Measurements from ENCODE around the gene PMP22. TPM values are rescaled to one million over a fixed set of nuclear protein-coding genes. Genes with fewer than 3 reads are reported as not detected.
"Not testable (repeated sequence)": the region's sequence is repeated elsewhere in the genome, so short reads cannot be mapped to it uniquely, and the experiment has no call there.

Gene PMP22
- total RNA-seq, 1 experiment from 2014 or later, result 27.4 TPM

GRCh38 chr17:15255713-15256454 is 9.2 kb downstream of the PMP22 start:
- DNase-seq (ENCODE audit: low spot score), result no peak

GRCh38 chr17:15250135-15250860 is 14.8 kb downstream of the PMP22 start:
- no peak for DNase-seq (ENCODE audit: low spot score)

DNA sequence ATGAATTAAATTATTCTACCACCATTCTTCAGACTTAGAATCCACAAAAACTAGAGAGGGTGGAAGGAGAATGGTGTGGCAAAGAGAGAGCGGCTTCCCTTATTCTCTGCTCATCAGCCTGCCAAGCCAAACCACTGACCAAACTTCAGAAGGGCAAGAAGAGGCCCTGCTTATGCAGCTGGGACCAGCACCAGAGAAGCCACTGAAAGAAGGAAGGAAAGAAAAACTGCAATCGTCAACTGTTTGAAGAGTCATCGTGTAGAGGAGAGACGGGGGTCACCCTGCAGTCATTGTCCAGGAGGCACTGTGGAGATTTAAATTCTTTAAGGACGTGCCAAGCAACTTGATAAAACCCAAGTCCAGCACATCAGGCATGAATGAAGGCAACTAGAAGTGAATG is 15.6 kb downstream of the PMP22 start:
- no peak for DNase-seq (ENCODE audit: low spot score)

DNA sequence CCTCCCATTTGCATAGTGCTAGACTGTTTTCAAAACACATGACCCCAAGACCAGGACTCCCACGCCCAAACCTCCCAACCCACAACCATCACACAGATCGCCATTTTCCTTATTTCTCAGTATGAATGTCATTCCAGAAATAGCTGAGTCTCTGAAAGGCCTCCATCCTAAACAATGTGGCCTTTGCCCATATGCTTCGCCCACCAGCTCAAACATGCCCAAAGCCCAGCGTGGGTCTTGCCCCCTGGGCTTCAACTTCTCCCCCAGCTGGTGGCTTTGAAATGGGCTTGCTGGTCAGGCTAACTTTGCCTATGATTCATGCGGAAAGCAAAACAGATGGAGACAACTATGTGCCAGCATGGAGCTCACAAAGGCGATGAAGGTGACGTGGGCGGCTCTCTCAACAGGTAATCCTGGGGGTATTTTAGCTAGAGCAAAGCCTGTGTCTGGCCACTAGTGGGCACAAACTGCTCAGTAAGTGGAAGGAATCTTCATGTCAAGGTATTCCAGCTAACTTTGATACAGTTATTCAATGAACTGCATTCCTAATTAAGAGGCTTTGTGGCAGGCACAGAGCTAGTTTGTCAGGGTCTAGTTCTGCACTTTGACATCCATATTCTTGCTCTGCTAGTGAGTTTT is 17.1 kb downstream of the PMP22 start:
- no peak for DNase-seq (ENCODE audit: low spot score)

DNA sequence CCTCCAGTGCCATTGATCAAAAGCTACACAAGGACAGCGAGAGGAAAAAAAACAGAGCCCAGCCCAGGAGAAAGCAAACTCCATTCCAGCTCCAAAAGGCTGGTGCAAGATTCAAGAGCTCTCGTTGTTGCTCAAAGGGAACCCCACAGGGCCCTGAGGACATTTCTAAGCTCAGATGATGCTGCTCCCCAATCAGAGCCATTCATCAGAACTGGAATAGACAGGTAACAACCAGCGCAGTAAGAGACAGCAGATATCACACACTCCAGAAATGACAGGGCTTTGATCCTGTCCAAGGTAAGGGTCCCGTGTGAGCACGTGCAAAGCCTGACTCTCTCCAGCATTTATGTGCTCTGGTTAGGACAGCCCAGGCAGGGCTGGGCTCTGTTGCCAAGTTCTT is 20.1 kb downstream of the PMP22 start:
- DNase-seq (ENCODE audit: low spot score), result no peak

- no peak for DNase-seq (ENCODE audit: low spot score)
Observed at GRCh38 chr17:15240644-15241043, 24.5 kb downstream of the PMP22 start.

- DNase-seq (ENCODE audit: low spot score), result no peak
Observed at GRCh38 chr17:15239491-15239890, 25.6 kb downstream of the PMP22 start.

GRCh38 chr17:15238676-15239422 is 26.3 kb downstream of the PMP22 start:
- DNase-seq (ENCODE audit: low spot score), result no peak

GRCh38 chr17:15238057-15238456 is 27.1 kb downstream of the PMP22 start:
- no peak for DNase-seq (ENCODE audit: low spot score)

DNA sequence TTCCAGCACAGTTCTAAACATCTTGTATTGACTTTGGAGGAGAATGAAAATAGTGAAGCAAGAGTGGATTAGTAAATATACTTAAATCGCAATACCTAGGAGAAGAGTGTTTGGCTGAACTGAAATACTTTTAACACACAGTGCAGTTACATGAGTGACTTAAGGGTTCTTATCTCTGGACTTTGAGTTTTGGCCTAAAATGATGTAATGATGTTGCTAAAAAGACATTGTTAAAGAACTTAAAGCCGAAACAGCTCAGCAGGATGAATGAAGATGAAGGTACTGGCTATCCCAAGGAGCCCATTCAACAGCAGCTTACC is 28.1 kb downstream of the PMP22 start:
- DNase-seq (ENCODE audit: low spot score), result no peak

DNA sequence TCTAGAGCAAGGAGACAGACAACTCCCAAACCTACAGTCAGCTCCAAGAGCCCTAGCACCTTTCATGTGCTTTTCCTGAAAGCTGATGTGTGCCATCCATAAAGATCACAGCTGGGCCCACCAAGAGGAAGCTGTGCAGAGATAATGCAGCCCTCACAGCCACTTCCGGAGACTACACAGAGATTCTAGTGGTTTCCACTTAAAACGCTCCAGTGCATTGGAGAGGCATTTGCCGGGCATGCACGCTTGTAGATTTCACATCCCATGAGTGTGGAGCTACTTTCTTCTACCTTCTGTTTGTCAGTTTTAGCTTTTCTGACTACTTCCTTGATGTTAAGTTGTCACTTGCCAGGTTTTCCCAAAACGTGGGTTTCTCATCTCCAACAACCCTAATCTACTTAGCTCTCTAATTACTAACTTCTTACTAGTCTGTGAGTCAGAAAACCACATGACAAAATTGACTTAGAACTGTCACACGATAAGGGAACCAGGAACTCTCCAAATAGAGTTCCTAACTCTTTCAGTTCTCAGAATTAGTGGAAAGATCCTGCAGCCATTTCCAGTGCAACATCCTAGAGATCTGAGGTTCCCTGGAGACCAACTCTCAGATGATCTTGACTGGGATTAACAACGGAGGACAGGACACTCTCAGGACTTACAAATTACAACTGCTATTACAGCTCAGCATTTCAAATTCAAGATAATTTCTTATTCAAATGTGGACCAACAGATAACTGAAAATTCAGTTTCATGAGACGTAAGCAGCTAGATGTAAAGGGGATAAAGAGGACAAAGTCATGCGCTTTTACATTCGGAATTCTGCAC is 28.6 kb downstream of the PMP22 start:
- DNase-seq (ENCODE audit: low spot score), result no peak

DNA sequence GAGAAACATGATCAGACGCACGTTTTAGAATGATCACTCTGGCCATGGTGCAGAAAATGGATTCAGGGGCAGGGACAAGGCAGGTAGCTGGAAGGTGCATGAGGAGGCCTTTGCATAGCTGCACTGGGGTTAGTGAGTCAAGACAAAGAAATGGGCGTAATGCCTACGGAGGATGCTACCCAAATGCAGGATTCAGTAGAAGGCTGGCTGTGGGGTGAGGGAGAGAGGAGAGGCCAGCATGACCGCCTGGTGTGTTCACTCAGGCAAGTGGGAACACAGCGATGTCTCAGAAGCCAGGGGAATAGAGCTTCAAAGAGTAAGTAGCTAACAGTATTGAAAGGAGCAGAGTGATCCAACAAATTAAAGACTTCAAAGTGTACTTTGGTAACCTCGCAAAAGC is 31.2 kb downstream of the PMP22 start:
- DNase-seq (ENCODE audit: low spot score), result no peak

DNA sequence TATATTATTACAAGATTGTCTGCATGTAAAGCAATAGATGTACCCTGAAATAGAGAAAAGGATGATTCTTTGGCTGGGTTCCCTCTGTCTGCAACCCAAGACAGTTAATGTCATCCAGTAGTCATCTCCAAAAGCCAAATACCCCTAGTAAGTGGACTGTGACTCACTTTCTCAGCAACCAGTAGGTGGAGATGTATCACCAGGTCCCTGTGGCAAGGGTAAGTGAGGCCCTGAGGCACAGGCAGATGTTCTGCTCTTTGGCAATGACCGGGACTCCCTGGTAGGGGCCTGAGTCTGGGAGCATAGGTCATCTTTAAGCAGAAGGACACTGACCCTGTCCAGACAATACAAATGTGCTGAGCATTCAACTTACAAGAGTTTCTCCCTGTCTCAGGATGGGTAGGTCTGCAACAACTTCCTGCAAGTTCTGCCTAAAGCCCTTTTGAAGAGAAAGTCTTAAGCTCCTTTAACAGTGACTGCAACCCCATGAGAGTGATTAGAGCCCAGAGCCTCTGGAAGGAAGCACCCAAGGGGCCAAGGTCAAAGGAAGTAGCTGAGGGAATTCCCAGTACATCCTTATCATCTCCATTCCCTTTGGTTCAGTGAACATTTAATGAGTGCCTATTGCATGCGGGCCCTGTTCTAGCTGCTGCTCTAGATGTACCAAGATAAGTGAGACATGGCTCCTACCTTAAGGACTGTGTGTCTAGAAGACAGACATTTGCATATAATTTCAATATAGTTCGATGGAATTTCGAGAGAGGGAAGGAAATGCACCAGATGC is 31.9 kb downstream of the PMP22 start:
- DNase-seq (ENCODE audit: low spot score), result peak; percentile 23

DNA sequence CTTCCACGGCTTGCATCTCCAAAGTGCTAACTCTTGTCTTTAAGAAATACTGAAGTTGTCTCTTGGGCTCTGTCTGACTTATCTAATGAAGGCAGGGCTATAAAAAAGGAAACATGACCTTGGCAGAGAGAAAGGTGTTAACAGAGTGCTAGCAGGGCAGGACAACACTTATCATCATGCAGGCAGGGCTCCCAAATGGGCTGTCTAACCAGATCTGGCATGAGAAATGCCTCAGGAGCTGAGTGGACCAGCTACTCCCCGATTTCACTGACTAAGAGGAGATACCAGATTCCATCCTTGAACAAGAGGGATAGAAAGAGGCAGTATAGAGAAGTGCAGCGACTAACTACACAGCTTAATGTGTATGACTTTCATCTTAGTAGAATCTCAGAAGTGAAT is 32.6 kb downstream of the PMP22 start:
- no peak for DNase-seq (ENCODE audit: low spot score)

- DNase-seq (ENCODE audit: low spot score), result no peak
Observed at GRCh38 chr17:15231851-15232516, 33.1 kb downstream of the PMP22 start.

DNA sequence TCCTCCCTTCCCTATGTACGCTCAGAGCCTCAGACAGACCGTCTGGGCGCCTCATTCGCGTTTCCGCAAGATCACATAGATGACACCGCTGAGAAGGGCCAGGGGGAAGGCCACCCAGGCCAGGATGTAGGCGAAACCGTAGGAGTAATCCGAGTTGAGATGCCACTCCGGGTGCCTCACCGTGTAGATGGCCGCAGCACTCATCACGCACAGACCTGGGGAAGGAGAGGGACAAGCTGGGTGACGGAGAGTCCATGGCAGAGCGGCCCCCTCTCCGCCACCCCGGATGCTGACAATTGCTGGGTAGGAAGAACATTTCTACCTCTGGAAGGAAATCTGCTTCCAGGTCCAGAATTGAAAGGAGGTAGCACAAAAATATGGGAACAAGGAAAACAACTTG is 34.3 kb downstream of the PMP22 start:
- no peak for DNase-seq (ENCODE audit: low spot score)

DNA sequence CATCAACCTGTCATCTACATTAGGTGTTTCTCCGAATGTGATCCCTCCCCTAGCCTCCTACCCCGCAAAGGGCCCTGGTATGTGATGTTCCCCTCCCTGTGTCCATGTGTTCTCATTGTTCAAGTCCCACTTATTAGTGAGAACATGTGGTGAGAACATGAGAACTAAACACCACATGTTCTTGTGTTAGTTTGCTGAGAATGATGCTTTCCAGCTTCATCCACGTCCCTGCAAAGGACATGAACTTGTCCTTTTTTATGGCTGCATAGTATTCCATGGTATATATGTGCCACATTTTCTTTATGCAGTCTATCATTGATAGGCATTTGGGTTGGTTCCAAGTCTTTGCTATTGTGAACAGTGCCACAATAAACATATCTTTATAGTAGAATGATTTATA is 43.3 kb downstream of the PMP22 start:
- not testable (repeated sequence) for DNase-seq (ENCODE audit: low spot score)

DNA sequence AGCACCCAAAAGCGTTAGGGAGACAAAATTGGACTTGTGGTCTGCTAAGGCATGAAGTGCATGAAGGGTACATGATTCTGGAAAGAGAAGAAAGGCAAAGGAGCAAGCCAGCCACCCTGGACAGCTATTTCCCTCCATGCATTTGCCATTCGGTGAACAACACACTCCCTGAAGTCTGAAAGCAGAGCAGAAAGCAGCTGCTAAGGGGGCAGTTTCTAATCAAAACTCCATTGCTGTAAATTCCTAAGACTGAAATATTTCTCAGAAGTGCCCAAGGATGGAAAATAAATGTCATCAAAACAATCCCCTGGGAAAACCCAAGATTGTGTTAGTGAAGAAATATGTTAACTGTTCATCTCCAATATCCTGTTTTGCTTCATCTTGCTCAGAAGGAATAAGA is 44.3 kb downstream of the PMP22 start:
- DNase-seq (ENCODE audit: low spot score), result no peak

DNA sequence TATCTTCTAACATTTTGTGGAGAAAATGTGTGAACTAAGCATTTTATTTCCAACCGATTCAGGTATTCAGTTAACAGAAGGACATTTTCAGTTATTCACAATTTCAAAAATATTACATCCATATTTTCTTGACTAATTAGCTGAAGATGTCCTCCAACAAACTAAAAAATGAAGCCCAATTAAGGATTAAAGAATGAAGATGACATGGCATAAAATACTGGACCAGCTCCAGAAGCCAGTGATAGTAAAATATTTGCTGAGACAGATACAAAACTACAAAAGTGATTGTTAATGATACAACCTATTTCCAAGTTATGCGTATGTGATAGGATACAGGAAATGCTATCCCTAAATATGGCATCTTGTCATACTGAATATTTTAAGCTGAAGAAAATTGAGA is 48.6 kb downstream of the PMP22 start:
- DNase-seq (ENCODE audit: low spot score), result no peak

All from H4 (cell line).